H9 (cell line): ENCODE measurements around the gene NRG2. TPM values are rescaled to one million over a fixed set of nuclear protein-coding genes. Genes with fewer than 3 reads are reported as not detected.

Experiments used
- DNase-seq: peaks from one replicate; pipeline ENCODE4 v3.0.0-alpha.2; 2017
- H2AFZ ChIP-seq: one replicate; pipeline ENCODE4 v1.6.1; 2013; ENCODE audit warnings: mild to moderate bottlenecking, low read length, control low read depth, moderate library complexity
- H2AK5ac ChIP-seq: 2 replicates; pipeline ENCODE4 v1.6.1; 2013; ENCODE audit warnings: low read length, control low read depth, mixed read lengths; ENCODE audit not compliant: insufficient read length
- H2BK120ac ChIP-seq: one replicate; pipeline ENCODE4 v1.6.1; 2013; ENCODE audit warnings: low read depth, mild to moderate bottlenecking, low read length, control low read depth, inconsistent platforms; ENCODE audit not compliant: poor library complexity, severe bottlenecking
- H2BK12ac ChIP-seq: 2 replicates; pipeline ENCODE4 v1.6.1; 2013; ENCODE audit warnings: low read length, control low read depth, mixed read lengths, low read depth; ENCODE audit not compliant: insufficient read length
- H2BK15ac ChIP-seq: 2 replicates; pipeline ENCODE4 v1.6.1; 2013; ENCODE audit warnings: low read depth, low read length, control low read depth
- H2BK20ac ChIP-seq: one replicate; pipeline ENCODE4 v1.6.1; 2013; ENCODE audit warnings: low read depth, mild to moderate bottlenecking, low read length, control low read depth, inconsistent platforms; ENCODE audit not compliant: poor library complexity, severe bottlenecking
- H2BK5ac ChIP-seq: 2 replicates; pipeline ENCODE4 v1.6.1; 2013; ENCODE audit warnings: low read length, control low read depth, mixed read lengths; ENCODE audit not compliant: insufficient read length
- H3K14ac ChIP-seq: 2 replicates; pipeline ENCODE4 v1.6.1; 2013; ENCODE audit warnings: low read length, control low read depth; ENCODE audit not compliant: insufficient read depth
- H3K18ac ChIP-seq: 2 replicates; pipeline ENCODE4 v1.6.1; 2013; ENCODE audit warnings: low read depth, mild to moderate bottlenecking, mixed read lengths, low read length, control low read depth; ENCODE audit not compliant: insufficient read length
- H3K23ac ChIP-seq: 2 replicates; pipeline ENCODE4 v1.6.1; 2013; ENCODE audit warnings: low read length, control low read depth, mixed read lengths, low read depth; ENCODE audit not compliant: insufficient read length
- H3K23me2 ChIP-seq: 2 replicates; pipeline ENCODE4 v1.6.1; 2013; ENCODE audit warnings: low read depth, mild to moderate bottlenecking, mixed read lengths, low read length, control low read depth; ENCODE audit not compliant: insufficient read length, poor library complexity, severe bottlenecking
- H3K27ac ChIP-seq: 2 replicates; pipeline ENCODE4 v1.5.1; 2013; ENCODE audit warnings: low read length, control low read depth, mixed read lengths, low read depth; ENCODE audit not compliant: insufficient read length
- H3K27me3 ChIP-seq: 2 replicates; pipeline ENCODE4 v1.6.1; 2013; ENCODE audit warnings: low read length, control low read depth, inconsistent platforms; ENCODE audit not compliant: insufficient read depth
- H3K4ac ChIP-seq: 2 replicates; pipeline ENCODE4 v1.6.1; 2013; ENCODE audit warnings: low read depth, mild to moderate bottlenecking, control low read depth, inconsistent platforms, low read length, moderate library complexity
- H3K4me1 ChIP-seq: 2 replicates; pipeline ENCODE4 v1.6.1; 2013; ENCODE audit warnings: low read length, control low read depth, inconsistent platforms; ENCODE audit not compliant: insufficient read depth
- H3K4me2 ChIP-seq: 2 replicates; pipeline ENCODE4 v1.6.1; 2013; ENCODE audit warnings: low read length, control low read depth, mixed read lengths; ENCODE audit not compliant: insufficient read length, insufficient read depth
- H3K56ac ChIP-seq: 2 replicates; pipeline ENCODE4 v1.6.1; 2013; ENCODE audit warnings: low read depth, mild to moderate bottlenecking, mixed read lengths, low read length, control low read depth; ENCODE audit not compliant: insufficient read length
- H3K79me1 ChIP-seq: 2 replicates; pipeline ENCODE4 v1.6.1; 2013; ENCODE audit warnings: low read depth, mild to moderate bottlenecking, moderate library complexity, low read length, control low read depth, inconsistent platforms; ENCODE audit not compliant: insufficient read depth, poor library complexity, severe bottlenecking
- H3K79me2 ChIP-seq: 2 replicates; pipeline ENCODE4 v1.6.1; 2013; ENCODE audit warnings: low read length, control low read depth, inconsistent platforms; ENCODE audit not compliant: insufficient read depth
- H3K9ac ChIP-seq: 2 replicates; pipeline ENCODE4 v1.6.1; 2013; ENCODE audit warnings: low read length, control low read depth, mixed read lengths; ENCODE audit not compliant: insufficient read length; ENCODE audit errors: extremely low read depth
- H3K9me3 ChIP-seq: one replicate; pipeline ENCODE4 v1.6.1; 2013; ENCODE audit warnings: low read depth, low read length, inconsistent platforms; ENCODE audit not compliant: control insufficient read depth
- H3T11ph ChIP-seq: one replicate; pipeline ENCODE4 v1.6.1; 2013; ENCODE audit warnings: mild to moderate bottlenecking, low read length, control low read depth, inconsistent platforms
- H4K20me1 ChIP-seq: one replicate; pipeline ENCODE4 v1.6.1; 2013; ENCODE audit not compliant: control insufficient read depth, insufficient read length, insufficient read depth
- H4K5ac ChIP-seq: 2 replicates; pipeline ENCODE4 v1.6.1; 2013; ENCODE audit warnings: low read depth, mild to moderate bottlenecking, mixed read lengths, low read length, control low read depth; ENCODE audit not compliant: insufficient read length
- H4K8ac ChIP-seq: replicated peaks from 2 replicates; pipeline ENCODE4 v1.6.1; 2013; ENCODE audit warnings: low read length, control low read depth, mixed read lengths, low read depth; ENCODE audit not compliant: insufficient read length
- H4K91ac ChIP-seq: 2 replicates; pipeline ENCODE4 v1.6.1; 2013; ENCODE audit warnings: low read depth, mild to moderate bottlenecking, moderate library complexity, mixed read lengths, low read length, control low read depth; ENCODE audit not compliant: insufficient read length
- H3K27ac Mint-ChIP-seq, 3 experiments: 2 replicates in 2 of 3; 3 replicates in 1 of 3; pipeline ENCODE4 v1.8.0; 2020 to 2021; ENCODE audit warnings: mixed read lengths in 3 of 3, mild to moderate bottlenecking in 1 of 3, moderate library complexity in 1 of 3
- H3K27me3 Mint-ChIP-seq: 2 replicates; pipeline ENCODE4 v1.8.0; 2021; ENCODE audit warnings: low read depth, mild to moderate bottlenecking, moderate library complexity, mixed read lengths
- H3K36me3 Mint-ChIP-seq, 3 experiments: 2 replicates in 2 of 3; 3 replicates in 1 of 3; pipeline ENCODE4 v1.8.0; 2020 to 2021; ENCODE audit warnings: low read depth in 3 of 3, mixed read lengths in 3 of 3; ENCODE audit not compliant: insufficient read depth in 1 of 3
- H3K4me1 Mint-ChIP-seq, 2 experiments: 2 replicates each; pipeline ENCODE4 v1.8.0; 2020; ENCODE audit warnings: mixed read lengths in 2 of 2
- H3K4me3 Mint-ChIP-seq, 2 experiments: 2 replicates in 1 of 2; 3 replicates in 1 of 2; pipeline ENCODE4 v1.8.0; 2020 to 2021; ENCODE audit warnings: mild to moderate bottlenecking in 2 of 2, mixed read lengths in 2 of 2, moderate library complexity in 1 of 2
- H3K9me3 Mint-ChIP-seq, 2 experiments: 2 replicates in 1 of 2; 3 replicates in 1 of 2; pipeline ENCODE4 v1.8.0; 2020; ENCODE audit warnings: mild to moderate bottlenecking in 2 of 2, mixed read lengths in 2 of 2, moderate library complexity in 1 of 2
- whole genome bisulfite sequencing: extraction: QIAGEN DNeasy Blood & Tissue Kit; methylation state at CpG from one replicate; pipeline ENCODE4 v1.1.7; 2013; ENCODE audit warnings: missing lambda C conversion rate, low lambda C conversion rate, mixed read lengths; ENCODE audit not compliant: insufficient read length; ENCODE audit errors: extremely low coverage; 5-methylcytosine and 5-hydroxymethylcytosine counted together
- total RNA-seq: library from RNA; stranded (reverse); gene quantifications from 2 replicates; pipeline ENCODE4 v1.2.1, GENCODE V29; 2021
- TF ChIP-seq, protein P1 (sequence below): fragments of 200-600 bp; sonication (generic); conservative IDR thresholded peaks from 3 replicates; pipeline ENCODE4 v1.8.0; 2021; ENCODE audit warnings: antibody characterized with exemption, mild to moderate bottlenecking

The NRG2 gene
- total RNA-seq, 1 experiment from 2014 or later, result not detected

DNA sequence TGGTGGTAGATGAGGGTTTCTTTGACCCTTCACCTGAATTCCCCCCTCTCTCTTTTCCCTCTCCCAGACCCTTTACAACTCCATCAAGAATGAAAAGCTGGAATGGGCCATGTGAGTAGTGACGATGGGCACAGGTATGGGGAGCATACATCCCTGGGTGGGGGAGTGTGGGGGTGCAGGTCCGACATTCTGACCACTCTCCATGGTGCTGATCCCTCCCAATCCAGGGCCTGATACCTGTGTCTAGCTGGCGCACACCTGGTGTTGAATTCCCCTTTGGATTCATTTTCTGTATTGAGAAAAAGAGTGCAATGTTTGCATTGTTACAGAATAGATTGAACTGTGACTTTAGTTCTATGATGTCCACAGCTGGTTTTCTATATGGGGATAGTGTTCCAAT is 207.4 kb downstream of the NRG2 start:
- Mint-ChIP-seq H3K4me1 (no peaks in the 10 kb centered on the region), H3K27ac (no peak overlapping the region), H3K4me3 (no peak overlapping the region), H3K36me3 (no peaks in the 10 kb centered on the region), H3K27me3 (peaks cover 49% of the 10 kb centered on the region), H3K9me3 (no peaks in the 10 kb centered on the region)
- no peak overlapping the region for H3K18ac ChIP-seq
- no peak overlapping the region for H3T11ph ChIP-seq
- no CpG with 5 or more reads among the region's 3 CpGs for WGBS
- H4K8ac ChIP-seq, result no peak overlapping the region
- no peak overlapping the region for H4K5ac ChIP-seq
- H3K4me2 ChIP-seq, result no peak overlapping the region
- peaks cover 2% of the 10 kb centered on the region for H4K20me1 ChIP-seq
- H2BK20ac ChIP-seq, result no peak overlapping the region
- no peak overlapping the region for H2BK120ac ChIP-seq
- no peak overlapping the region for H2AFZ ChIP-seq
- no peaks in the 10 kb centered on the region for H3K9me3 ChIP-seq
- no peaks in the 10 kb centered on the region; the same call in 1 of the 2 replicates for H3K27me3 ChIP-seq
- no peak overlapping the region for H3K56ac ChIP-seq
- no peak for DNase-seq
- H2BK15ac ChIP-seq, result no peak overlapping the region
- no peaks in the 10 kb centered on the region for H3K23me2 ChIP-seq
- no peak overlapping the region for H2BK5ac ChIP-seq
- no peaks in the 10 kb centered on the region for H3K79me1 ChIP-seq
- H2BK12ac ChIP-seq, result no peak overlapping the region
- TF ChIP-seq, protein P1, sequence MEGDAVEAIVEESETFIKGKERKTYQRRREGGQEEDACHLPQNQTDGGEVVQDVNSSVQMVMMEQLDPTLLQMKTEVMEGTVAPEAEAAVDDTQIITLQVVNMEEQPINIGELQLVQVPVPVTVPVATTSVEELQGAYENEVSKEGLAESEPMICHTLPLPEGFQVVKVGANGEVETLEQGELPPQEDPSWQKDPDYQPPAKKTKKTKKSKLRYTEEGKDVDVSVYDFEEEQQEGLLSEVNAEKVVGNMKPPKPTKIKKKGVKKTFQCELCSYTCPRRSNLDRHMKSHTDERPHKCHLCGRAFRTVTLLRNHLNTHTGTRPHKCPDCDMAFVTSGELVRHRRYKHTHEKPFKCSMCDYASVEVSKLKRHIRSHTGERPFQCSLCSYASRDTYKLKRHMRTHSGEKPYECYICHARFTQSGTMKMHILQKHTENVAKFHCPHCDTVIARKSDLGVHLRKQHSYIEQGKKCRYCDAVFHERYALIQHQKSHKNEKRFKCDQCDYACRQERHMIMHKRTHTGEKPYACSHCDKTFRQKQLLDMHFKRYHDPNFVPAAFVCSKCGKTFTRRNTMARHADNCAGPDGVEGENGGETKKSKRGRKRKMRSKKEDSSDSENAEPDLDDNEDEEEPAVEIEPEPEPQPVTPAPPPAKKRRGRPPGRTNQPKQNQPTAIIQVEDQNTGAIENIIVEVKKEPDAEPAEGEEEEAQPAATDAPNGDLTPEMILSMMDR, result no peak
- no peak overlapping the region for H3K23ac ChIP-seq
- no peak overlapping the region for H3K14ac ChIP-seq
- no peak overlapping the region for H3K27ac ChIP-seq
- no peak overlapping the region for H2AK5ac ChIP-seq
- no peak overlapping the region for H3K4ac ChIP-seq
- H3K79me2 ChIP-seq, result no peaks in the 10 kb centered on the region
- no peak overlapping the region for H4K91ac ChIP-seq
- H3K4me1 ChIP-seq, result no peaks in the 10 kb centered on the region
- no peak overlapping the region for H3K9ac ChIP-seq
